Measurements from ENCODE around the gene NRG3.

- TF ChIP-seq CTCF (IDR thresholded peaks at IDR 0.05) (no peak), POLR2A (IDR thresholded peaks at IDR 0.05) (no peak)
Measured at GRCh38 chr10:82908751-82909150, 1033.8 kb downstream of the NRG3 start.
